HG03097 (cell line): Measurements from ENCODE around the gene TTBK1.

Experiments
- ATAC-seq: cut with Tn5 transposase; IDR thresholded peaks from one replicate; pipeline ENCODE4 v1.9.1; 2021; ENCODE audit not compliant: unreplicated experiment, low FRiP score

The TTBK1 gene

DNA sequence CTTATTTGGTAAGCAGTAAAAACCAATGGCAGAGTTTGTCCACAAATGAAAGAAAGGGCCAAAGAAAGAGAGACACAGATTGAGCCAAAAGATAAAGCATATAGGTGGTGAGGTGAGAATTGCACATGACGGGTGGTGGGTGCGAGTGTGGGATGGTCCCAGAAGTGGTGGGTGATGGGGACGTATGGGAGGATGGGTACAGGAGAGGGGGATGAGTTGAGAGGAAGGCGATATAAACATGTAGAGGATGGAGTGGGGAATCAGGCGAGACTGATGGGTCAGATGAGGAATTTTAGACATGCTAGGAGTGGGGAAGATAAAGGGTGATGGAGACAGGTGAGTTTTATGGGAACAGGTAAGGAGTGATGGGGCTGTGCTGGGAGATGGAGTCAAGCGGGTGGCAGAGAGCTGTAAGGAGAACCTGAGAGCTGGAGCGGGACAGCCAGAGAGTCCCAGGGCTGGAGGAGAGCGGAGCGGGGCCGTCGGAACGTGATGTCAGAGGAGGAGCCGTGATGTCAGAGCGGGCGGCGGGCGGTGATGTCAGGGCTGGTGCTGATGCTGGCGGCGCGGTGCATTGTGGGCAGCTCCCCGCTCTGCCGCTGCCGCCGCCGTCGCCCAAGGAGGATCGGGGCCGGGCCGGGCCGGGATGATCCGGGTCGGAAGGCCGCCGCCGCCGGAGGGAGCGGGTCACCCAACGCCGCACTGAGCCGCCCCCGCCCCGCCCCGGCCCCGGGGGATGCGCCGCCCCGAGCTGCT lies at the start of gene TTBK1:
Gene TTBK1 (plus strand): TSS at position 574 of the 756 bp plus-strand sequence. CDS start 3,180 bp downstream, outside the sequence.
- no peak for ATAC-seq

DNA sequence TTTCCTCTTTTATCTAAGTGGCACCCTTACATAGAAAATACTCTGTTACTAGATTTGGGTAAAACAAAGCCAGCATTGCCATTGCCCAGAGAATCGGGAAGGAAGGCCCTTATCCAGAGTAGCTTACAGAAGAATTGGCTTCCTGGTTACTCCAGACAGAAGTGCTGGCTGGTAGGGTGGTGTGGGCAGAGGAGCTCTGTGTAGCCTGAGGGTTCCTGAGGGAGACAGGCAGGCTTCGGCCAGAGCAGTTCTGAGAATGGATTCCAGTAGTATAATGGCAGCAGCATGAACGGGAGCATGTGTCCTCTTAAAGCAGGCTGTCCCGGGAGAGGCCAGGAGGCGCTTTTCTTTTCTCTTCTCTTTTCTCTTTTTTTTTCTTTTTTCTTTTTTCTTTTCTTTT lies 49.4 kb upstream of the TTBK1 start:
- ATAC-seq: no peak

DNA sequence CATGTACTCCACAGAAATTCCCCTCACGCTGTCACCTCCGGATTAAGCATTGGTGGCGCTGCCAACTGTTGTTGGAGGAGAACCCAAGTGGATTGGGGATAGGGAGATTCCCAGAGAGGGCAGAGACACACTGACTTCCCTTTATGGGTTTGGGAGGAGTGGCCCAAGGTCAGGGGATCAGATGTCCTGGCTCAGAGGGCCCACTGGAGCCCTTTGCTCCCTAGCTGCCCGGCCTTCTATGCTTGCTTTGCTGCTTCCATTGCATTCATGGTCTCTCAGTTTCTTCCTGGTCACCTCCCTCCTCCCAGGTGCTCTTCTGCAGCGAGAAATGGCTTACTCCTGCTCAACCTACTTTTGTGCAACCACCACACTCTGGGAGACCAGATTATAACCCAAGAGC lies 46.9 kb upstream of the TTBK1 start:
- no peak for ATAC-seq

DNA sequence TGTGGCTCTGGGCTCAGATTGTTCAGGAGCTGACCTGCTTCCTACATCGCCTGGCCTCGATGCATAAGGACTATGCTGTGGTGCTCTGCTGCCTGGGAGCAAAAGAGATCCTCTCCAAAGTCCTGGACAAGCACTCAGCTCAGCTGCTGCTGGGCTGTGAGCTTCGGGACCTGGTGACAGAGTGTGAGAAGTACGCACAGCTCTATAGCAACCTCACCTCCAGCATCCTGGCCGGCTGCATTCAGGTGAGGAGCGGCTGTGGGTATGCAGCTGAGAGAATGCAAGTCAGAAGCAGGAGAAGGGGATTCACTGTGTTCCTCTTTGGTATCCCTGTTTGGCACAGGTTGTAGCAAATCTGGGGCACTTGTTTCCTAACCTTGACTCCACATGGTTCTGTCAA lies 43.4 kb upstream of the TTBK1 start:
- ATAC-seq: no peak

DNA sequence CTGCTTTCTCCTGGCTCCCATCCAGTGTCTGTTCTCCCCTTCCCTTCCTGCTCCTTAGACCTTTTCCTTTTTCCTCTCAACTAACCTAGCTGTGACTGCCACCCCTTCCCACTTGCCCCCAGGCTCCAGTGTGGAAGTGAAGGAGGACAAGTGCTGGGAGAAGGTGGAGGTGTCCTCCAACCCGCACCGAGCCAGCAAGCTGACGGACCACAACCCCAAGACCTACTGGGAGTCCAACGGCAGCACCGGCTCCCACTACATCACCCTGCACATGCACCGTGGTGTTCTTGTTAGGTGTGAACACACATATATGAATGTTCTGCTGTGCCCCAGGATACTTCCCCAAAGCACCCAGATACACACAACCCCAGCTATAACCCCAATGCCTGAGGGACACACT lies 42.7 kb upstream of the TTBK1 start:
- no peak for ATAC-seq

DNA sequence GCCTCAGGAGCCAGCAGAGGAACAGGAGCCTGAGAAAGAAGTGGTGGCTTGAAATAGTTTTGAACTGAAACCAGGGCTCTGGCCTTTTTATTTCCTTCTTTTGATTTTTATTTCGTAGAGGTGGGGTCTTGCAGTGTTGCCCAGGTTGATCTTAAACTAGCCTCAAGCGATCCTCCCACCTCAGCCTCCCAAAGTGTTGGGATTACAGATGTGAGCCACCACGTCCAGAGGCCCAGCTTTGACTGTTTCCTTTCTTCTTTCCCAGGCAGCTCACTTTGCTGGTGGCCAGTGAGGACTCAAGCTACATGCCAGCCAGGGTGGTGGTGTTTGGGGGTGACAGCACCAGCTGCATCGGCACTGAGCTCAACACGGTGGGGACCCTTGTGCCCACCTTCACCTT lies 40.8 kb upstream of the TTBK1 start:
- ATAC-seq: no peak

DNA sequence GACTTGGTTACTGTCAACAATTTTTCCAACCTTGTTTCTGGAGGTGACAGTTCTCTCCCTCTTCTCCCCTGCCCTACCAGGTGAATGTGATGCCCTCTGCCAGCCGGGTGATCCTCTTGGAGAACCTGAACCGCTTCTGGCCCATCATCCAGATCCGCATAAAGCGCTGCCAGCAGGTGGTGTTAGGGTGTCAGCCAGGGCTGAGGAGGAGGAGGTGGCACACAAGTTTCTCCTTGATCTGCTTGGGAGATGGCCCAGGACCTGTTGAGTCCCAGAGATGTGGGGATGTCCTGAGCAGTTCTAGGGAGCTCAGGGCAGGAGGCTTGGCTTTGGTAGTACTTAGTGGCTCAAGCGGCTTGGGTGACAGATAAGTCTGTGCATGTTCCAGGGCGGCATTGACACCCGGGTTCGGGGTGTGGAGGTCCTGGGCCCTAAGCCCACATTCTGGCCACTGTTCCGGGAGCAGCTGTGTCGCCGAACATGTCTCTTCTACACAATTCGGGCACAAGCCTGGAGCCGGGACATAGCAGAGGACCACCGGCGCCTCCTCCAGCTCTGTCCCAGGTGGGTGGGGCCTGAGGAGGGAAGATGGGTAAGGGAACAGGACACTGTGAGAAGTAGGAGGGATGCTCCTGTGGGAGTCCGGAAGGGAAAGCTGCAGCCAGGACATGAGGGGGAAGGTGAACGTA lies 40.1 kb upstream of the TTBK1 start:
- ATAC-seq: no peak

DNA sequence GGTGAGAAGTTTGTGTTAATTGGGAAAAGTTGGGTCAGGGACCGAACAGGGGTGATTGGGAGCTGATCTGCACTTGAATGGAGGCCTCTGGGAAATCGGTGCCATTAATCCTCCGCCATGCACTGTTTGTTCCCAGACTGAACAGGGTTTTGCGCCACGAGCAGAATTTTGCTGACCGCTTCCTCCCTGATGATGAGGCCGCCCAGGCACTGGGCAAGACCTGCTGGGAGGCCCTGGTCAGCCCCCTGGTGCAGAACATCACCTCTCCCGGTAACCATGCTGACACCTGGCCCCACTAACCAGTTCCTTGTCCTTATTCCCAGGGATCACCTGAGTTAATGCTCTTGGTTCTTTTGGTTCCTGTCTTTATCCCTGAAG lies 39.6 kb upstream of the TTBK1 start:
- ATAC-seq: no peak

DNA sequence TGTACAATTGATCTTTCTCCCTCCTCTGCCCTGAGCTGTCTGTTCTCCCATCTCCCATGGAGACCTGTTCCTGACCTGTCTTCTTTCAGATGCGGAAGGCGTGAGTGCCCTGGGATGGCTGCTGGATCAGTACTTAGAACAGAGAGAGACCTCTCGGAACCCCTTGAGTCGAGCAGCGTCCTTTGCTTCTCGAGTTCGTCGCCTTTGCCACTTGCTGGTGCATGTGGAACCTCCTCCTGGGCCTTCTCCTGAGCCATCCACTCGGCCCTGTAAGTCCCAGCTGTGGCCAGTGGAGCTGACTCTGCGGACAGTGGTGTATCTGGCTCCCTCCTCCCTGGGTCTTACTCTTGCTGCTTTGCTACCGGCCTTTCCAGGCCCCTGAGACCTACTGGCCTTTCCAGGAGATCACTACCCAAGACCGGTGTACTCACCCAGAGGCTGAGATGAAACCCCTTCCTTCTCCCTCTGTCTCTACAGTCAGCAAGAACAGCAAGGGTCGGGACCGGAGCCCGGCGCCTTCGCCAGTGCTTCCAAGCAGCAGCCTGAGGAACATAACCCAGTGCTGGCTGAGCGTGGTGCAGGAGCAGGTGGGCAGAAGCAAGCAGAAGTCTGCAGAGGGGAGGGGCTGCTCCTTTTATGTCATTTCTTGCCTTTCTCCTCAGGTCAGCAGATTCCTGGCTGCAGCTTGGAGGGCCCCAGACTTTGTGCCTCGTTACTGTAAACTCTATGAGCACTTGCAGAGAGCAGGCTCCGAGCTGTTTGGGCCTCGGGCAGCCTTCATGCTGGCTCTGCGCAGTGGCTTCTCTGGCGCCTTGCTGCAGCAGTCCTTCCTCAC lies 38.8 kb upstream of the TTBK1 start:
- ATAC-seq: no peak

DNA sequence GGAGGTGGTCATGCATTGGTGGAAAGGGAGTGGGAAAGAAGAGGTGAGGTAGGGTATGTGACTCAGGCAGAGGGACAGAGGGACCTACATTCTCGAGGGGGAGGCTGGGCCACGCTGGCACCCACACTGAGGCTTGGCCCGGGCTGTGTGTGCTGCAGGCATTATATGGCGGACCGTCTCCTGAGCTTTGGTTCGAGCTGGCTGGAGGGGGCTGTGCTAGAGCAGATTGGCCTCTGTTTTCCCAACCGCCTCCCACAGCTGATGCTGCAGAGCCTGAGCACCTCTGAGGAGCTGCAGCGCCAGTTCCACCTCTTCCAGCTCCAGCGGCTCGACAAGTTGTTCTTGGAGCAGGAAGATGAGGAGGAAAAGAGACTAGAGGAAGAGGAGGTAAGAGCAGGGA lies 37.4 kb upstream of the TTBK1 start:
- no peak for ATAC-seq

DNA sequence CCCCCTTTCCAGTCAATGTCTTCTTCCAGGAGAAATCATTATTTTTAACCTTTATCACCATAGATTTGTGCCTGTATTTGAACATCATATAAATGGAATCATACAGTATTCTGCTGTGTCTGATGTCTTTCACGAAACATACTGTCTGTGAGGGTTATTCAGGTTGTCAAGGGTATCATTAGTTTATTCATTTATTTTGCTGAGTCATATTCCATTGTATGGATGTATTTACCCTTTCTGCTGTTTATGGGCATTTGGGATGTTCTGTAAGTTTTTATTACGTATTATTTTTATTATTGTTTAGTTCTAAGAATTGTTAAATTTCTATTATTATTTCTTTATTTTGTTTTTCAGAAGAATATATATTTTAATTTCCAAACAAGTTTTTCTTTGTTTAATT lies 36.0 kb upstream of the TTBK1 start:
- ATAC-seq: no peak

DNA sequence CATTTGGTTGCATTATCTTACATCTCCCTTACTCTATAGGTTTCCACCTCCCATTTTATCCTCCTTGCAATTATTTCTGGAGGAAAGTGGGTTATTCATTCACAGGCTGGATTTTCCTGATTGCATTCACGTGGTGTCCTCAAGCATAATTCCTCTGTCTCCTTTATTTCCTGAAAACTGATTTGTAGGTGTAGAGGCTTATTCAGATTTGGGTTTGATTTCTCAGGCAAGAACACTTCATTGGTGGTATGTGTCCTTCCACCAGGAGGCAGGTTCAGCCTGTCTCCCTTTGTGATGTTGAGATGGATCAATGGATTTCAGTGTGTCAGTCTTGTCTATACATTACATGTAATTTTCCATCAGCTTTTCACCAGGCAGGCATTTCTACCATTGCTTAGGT lies 31.3 kb upstream of the TTBK1 start:
- no peak for ATAC-seq

DNA sequence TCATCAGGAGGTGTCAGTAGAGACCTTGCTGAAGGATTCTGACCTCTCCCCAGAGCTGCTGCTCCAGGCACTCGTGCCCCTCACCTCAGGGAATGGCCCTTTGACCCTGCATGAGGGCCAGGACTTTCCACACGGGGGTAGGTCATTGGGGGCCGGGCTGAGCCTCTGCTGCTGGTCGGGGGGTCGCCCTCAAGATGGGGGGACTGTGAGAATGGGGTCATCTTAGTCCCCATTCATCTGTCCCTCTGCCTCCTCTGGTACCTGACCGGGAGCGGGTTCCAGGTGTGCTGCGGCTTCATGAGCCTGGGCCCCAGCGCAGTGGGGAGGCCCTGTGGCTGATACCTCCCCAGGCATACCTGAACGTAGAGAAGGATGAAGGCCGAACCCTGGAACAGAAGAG lies 29.9 kb upstream of the TTBK1 start:
- no peak for ATAC-seq

DNA sequence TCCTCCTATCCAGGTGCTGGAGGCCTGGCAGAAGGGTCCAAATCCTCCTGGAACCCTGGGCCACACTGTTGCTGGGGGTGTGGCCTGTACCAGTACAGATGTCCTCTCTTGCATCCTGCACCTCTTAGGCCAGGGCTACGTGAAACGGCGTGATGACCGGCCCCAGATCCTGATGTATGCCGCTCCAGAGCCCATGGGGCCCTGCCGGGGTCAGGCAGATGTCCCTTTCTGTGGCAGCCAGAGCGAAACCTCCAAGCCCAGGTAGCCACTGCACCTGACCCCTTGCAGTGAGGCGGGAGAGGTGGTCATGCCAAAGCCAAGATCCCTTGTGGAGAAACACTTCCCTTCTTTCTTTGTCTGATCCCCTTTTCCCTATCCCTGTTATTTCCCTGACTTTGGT lies 28.2 kb upstream of the TTBK1 start:
- ATAC-seq: no peak

DNA sequence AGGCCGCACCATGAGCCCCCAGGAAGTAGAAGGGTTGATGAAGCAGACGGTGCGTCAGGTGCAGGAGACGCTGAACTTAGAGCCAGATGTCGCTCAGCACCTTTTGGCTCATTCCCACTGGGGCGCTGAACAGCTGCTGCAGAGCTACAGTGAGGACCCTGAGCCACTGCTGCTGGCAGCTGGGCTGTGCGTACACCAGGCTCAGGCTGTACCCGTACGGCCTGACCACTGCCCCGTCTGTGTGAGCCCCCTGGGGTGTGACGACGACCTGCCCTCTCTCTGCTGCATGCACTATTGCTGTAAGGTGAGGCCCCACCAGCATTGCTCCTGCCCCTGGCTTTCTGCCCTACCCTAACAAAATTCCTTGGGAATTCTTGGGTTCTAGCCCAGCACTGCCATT lies 27.1 kb upstream of the TTBK1 start:
- no peak for ATAC-seq

DNA sequence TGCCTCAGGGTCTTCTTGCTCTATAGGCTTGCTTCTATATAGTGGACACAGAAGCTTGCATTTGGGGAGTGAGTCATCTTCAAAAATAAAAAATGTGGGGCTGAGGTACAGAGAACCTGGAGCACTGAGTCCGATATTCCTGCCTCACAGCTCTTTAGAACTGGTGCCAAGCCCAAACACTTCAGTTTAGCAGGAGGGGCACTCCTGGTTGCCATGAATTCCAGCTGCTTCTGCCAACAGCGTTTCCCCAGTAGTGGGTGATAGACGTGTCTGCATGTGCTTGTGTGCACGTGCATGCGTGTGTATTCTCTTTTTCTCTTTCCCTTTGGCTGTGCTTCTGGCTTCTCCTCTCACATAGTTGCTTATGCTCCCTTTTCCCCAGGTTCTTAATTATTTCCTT lies 25.9 kb upstream of the TTBK1 start:
- ATAC-seq: no peak

DNA sequence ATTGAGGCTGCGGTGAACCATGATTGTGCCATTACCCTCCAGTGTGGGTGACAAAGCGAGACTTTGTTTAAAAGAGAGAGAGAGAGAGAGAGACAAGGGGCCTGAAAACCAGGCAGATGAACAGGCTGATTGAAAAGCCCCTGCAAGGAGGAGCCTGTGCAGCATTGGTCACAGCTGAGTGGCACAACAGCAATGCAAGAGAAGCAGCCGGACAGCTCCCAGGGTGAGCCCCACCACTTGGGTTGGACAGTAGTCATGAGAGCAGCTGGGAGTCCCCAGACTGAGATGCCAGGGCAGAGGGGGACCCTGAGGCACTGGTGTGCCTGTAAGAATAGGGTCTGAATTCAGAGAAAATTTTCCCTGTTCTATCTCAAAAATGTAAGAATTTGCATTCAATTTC lies 24.2 kb upstream of the TTBK1 start:
- ATAC-seq: no peak

DNA sequence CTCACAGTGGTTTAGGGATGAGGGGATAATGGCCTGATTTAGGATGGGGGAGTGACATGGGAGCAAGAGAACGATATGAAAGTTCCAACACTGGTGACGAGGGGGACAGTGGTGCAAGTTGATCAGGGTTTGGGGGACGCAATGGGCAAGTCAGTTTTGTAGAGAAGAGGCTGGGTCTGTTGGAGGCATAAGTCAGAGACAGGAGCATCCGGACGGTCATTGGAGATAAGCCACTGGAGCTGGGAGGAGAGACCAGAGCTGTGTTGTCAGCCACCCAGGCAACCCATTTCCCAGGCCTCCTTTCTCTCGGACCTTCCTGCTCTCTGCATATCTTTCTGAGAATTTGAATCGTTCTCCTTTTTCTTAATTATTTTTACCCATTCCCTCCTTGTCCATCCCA lies 23.5 kb upstream of the TTBK1 start:
- no peak for ATAC-seq

DNA sequence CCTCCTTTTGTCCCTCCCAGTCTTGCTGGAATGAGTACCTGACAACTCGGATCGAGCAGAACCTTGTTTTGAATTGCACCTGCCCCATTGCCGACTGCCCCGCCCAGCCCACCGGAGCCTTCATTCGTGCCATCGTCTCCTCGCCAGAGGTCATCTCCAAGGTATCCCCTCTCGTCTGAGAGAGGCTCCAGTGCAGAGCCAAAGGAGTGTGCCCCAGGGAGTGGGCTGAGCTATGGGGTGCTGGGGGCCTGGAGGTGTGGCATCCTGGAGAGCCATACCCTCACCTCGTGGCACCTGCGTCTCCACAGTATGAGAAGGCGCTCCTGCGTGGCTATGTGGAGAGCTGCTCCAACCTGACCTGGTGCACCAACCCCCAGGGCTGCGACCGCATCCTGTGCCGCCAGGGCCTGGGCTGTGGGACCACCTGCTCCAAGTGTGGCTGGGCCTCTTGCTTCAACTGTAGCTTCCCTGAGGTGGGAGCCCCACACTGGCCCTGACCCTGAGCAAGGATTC lies 22.8 kb upstream of the TTBK1 start:
- no peak for ATAC-seq

DNA sequence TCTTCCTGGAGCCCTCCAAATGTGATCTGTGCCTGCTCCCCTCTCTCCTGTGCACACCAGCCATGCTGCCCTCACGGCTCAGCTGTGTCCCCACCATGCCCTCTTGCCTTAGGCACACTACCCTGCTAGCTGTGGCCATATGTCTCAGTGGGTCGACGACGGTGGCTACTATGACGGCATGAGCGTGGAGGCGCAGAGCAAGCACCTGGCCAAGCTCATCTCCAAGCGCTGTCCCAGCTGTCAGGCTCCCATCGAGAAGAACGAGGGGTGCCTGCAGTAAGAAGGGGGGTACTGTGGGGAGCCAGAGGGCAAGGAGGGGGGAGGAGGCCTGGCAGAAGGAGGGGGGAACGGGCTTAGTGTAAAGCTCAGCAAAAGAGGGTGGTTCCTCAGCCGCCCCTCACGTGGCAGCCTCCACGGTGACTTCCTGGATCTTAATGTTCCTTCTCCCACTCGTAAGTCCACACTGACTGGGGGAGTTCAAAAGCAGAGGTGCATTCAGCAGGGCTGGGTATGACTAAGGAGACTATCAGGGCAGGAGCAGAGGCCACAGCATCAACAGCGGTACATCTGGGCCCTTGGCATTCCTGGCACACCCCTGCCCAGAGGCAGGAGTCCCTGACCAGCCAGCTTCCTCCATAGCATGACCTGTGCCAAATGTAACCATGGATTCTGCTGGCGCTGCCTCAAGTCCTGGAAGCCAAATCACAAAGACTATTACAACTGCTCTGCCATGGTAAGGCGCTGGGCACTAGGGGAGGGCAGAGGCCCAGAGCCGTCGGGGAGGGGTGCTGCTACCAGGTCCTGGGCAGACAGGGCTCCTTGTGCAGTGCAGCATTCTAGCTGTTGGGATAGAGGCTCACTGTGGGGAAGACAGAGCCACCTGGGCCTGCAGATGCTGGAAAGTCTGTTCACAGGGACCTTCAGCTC lies 22.0 kb upstream of the TTBK1 start:
- no peak for ATAC-seq
